Body of pancreas (tissue), 4 donors: ENCODE results near the gene CSPG4.

Experiments used
- POLR2A ChIP-seq, 3 donors: fragments of 450-650 bp; IDR thresholded peaks; one replicate each; pipeline ENCODE4 v1.6.1; 2016; ENCODE audit warnings: antibody characterized with exemption in 3 of 3, mild to moderate bottlenecking in 2 of 3
- TF ChIP-seq, protein P1 (sequence below), 7 experiments: fragments of 450-650 bp in 4 of 7; fragments of 200-600 bp in 3 of 7; sonication (generic) in 3 of 7; IDR thresholded peaks; one replicate each; pipeline ENCODE4 v1.5.1; 2016 to 2019; ENCODE audit warnings: antibody characterized with exemption in 7 of 7

DNA sequence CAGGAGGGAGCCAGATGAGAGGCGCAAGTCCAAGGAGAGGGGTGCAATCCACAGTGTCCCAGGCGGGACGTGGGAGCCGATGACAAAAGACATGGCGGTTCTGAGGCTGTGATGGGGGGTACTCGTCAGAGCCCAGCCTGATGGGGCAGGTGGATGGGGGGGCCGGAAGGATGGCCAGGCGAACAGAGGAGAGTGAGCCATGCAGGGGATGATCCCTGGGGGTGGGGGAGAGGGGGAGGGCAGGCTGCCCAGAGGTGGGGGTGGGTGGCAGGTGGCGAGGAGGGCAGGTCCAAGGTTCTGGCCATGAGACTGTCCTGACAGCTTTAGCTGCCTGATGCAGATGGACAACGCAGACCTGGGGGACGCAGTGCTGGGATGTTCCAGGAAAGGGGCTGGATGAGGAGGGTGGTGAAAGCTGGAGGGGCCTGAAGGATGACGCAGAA is 8.9 kb upstream of the CSPG4 start:
- TF ChIP-seq, protein P1, sequence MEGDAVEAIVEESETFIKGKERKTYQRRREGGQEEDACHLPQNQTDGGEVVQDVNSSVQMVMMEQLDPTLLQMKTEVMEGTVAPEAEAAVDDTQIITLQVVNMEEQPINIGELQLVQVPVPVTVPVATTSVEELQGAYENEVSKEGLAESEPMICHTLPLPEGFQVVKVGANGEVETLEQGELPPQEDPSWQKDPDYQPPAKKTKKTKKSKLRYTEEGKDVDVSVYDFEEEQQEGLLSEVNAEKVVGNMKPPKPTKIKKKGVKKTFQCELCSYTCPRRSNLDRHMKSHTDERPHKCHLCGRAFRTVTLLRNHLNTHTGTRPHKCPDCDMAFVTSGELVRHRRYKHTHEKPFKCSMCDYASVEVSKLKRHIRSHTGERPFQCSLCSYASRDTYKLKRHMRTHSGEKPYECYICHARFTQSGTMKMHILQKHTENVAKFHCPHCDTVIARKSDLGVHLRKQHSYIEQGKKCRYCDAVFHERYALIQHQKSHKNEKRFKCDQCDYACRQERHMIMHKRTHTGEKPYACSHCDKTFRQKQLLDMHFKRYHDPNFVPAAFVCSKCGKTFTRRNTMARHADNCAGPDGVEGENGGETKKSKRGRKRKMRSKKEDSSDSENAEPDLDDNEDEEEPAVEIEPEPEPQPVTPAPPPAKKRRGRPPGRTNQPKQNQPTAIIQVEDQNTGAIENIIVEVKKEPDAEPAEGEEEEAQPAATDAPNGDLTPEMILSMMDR (IDR thresholded peaks at IDR 0.05) = no peak
- TF ChIP-seq POLR2A (IDR thresholded peaks at IDR 0.05) = no peak
